A549 treated with CpdA at 1 μM for 4 hours (cell line): ENCODE measurements around the gene GNG2. TPM values are rescaled to one million over a fixed set of nuclear protein-coding genes. Genes with fewer than 3 reads are reported as not detected.

ENCODE experiments used
- total RNA-seq: library from RNA; stranded (reverse); fragments of 200-300 nt; extraction: Qiagen RNA extraction; gene quantifications from 5 replicates; pipeline ENCODE4 v1.2.3, GENCODE V29; 2022; ENCODE audit warnings: low read depth

The GNG2 gene
- 1.7 to 3.2 TPM (median 2.7 TPM) in 5 replicates for total RNA-seq

GRCh38 chr14:51860164-51860824 lies at the start of gene GNG2:
Gene GNG2 (plus strand): TSS chr14:51860612. CDS start chr14:51950679, 90,067 bp downstream.

GRCh38 chr14:51989293-51990234 lies 129.2 kb downstream of the GNG2 start, which contains the start of gene RTRAF:
Gene RTRAF (plus strand): TSS chr14:51989546. CDS start chr14:51989640, 94 bp downstream.

Other genes starting within 250 kb of the GNG2 start
- gene FRMD6, start 208.7 kb upstream of the GNG2 start, total RNA-seq: 25.7 to 37.7 TPM (median 27.9 TPM) in 5 replicates
- gene RTRAF, start 128.9 kb downstream of the GNG2 start, total RNA-seq: 235 to 299 TPM (median 248 TPM) in 5 replicates
- gene NID2, start 208.4 kb downstream of the GNG2 start, total RNA-seq: 16.2 to 25.5 TPM (median 18.1 TPM) in 5 replicates